HepG2 (cell line): ENCODE results near the gene WNK2. TPM values are rescaled to one million over a fixed set of nuclear protein-coding genes. Genes with fewer than 3 reads are reported as not detected.
A peak's percentile ranks its signal among the peaks of the same experiment; 100 is the strongest.

Source experiments
- BHLHE40 ChIP-seq: IDR thresholded peaks from 2 replicates; pipeline ENCODE4 v1.6.1; 2011; ENCODE audit warnings: low read length, improper control_type of control experiment
- BORCS8-MEF2B ChIP-seq: sonication (generic); formaldehyde crosslinking; IDR thresholded peaks from 2 replicates; pipeline ENCODE4 v1.8.0; 2022; ENCODE audit warnings: mild to moderate bottlenecking, missing genetic modification reagents
- CBX5 ChIP-seq: sonication (generic); formaldehyde crosslinking; IDR thresholded peaks from 2 replicates; pipeline ENCODE4 v1.4.0; 2020; ENCODE audit warnings: missing genetic modification reagents, borderline replicate concordance
- FOXC1 ChIP-seq: sonication (generic); formaldehyde crosslinking; IDR thresholded peaks from 2 replicates; pipeline ENCODE4 v1.8.0; 2022; ENCODE audit warnings: mild to moderate bottlenecking, missing genetic modification reagents, borderline replicate concordance
- HOXA5 ChIP-seq: sonication (generic); formaldehyde crosslinking; IDR thresholded peaks from 2 replicates; pipeline ENCODE4 v1.4.0; 2020; ENCODE audit warnings: missing genetic modification reagents
- IRX3 ChIP-seq: sonication (generic); formaldehyde crosslinking; IDR thresholded peaks from 2 replicates; pipeline ENCODE4 v1.8.1; 2023; ENCODE audit warnings: mild to moderate bottlenecking, low read depth, missing genetic modification reagents, borderline replicate concordance
- KMT2B ChIP-seq: IDR thresholded peaks from 2 replicates; pipeline ENCODE4 v1.6.1; 2016; ENCODE audit warnings: missing genetic modification reagents, missing compliant biosample characterization
- MIXL1 ChIP-seq: IDR thresholded peaks from 2 replicates; pipeline ENCODE4 v1.6.1; 2016
- MYC ChIP-seq: sonication (generic); formaldehyde crosslinking; IDR thresholded peaks from 2 replicates; pipeline ENCODE4 v1.9.0; 2021; ENCODE audit warnings: missing genetic modification reagents, borderline replicate concordance
- PAX8 ChIP-seq: sonication (generic); formaldehyde crosslinking; IDR thresholded peaks from 2 replicates; pipeline ENCODE4 v1.8.0; 2022; ENCODE audit warnings: mild to moderate bottlenecking, missing genetic modification reagents, borderline replicate concordance
- PHF21A ChIP-seq: sonication (generic); formaldehyde crosslinking; IDR thresholded peaks from 2 replicates; pipeline ENCODE4 v1.5.0; 2020; ENCODE audit warnings: mild to moderate bottlenecking, missing genetic modification reagents
- RFXAP ChIP-seq: sonication (generic); formaldehyde crosslinking; IDR thresholded peaks from 2 replicates; pipeline ENCODE4 v1.4.0; 2020; ENCODE audit warnings: missing genetic modification reagents, borderline replicate concordance
- SRY ChIP-seq: sonication (generic); formaldehyde crosslinking; IDR thresholded peaks from 2 replicates; pipeline ENCODE4 v1.8.0; 2022; ENCODE audit warnings: mild to moderate bottlenecking, missing genetic modification reagents
- TCF7 ChIP-seq: sonication (generic); IDR thresholded peaks from 2 replicates; pipeline ENCODE4 v1.6.1; 2016; ENCODE audit warnings: antibody characterized with exemption, low read depth
- THAP11 ChIP-seq: IDR thresholded peaks from 2 replicates; pipeline ENCODE4 v1.6.1; 2016; ENCODE audit warnings: missing biosample characterization, missing genetic modification reagents
- ZFY ChIP-seq: sonication (generic); formaldehyde crosslinking; IDR thresholded peaks from 2 replicates; pipeline ENCODE4 v1.4.0; 2020; ENCODE audit warnings: missing genetic modification reagents
- ZNF441 ChIP-seq: sonication (generic); formaldehyde crosslinking; IDR thresholded peaks from 2 replicates; pipeline ENCODE4 v1.7.0; 2021; ENCODE audit warnings: missing genetic modification reagents, borderline replicate concordance
- ZNF652 ChIP-seq: IDR thresholded peaks from 2 replicates; pipeline ENCODE4 v1.6.1; 2016; ENCODE audit warnings: low read depth, borderline replicate concordance
- ZNF878 ChIP-seq: sonication (generic); formaldehyde crosslinking; IDR thresholded peaks from 2 replicates; pipeline ENCODE4 v1.8.1; 2023; ENCODE audit warnings: mild to moderate bottlenecking, missing genetic modification reagents, moderate library complexity
- polyA plus RNA-seq, 8 experiments: library from polyadenylated mRNA; depleted of rRNA in 3 of 8; stranded (reverse) in 7 of 8; unstranded in 1 of 8; fragments of >200 nt; fragmentation: Illumina TruSeq in 4 of 8; extraction: Trizol in 4 of 8; gene quantifications; 2 replicates each; pipeline versions ENCODE4 v1.2.1 to v1.2.3, GENCODE V29; 2011 to 2016; ENCODE audit warnings: low read depth in 4 of 8, missing spikeins in 1 of 8, mixed read lengths in 1 of 8; ENCODE audit not compliant: insufficient read depth in 1 of 8
- total RNA-seq, 5 experiments: library from RNA; depleted of rRNA; stranded (reverse); fragments of >200 nt; fragmentation: Illumina TruSeq; extraction: Trizol; gene quantifications; 2 replicates each; pipeline ENCODE4 v1.2.3, GENCODE V29; 2016; ENCODE audit warnings: low read depth in 1 of 5
- TF ChIP-seq, protein P1 (sequence below): IDR thresholded peaks from 2 replicates; pipeline ENCODE4 v1.6.1; 2012; ENCODE audit warnings: low read length, improper control_type of control experiment
- TF ChIP-seq, protein P2 (sequence below): sonication (generic); formaldehyde crosslinking; IDR thresholded peaks from 2 replicates; pipeline ENCODE4 v1.4.0; 2020; ENCODE audit warnings: missing genetic modification reagents, borderline replicate concordance
- TF ChIP-seq, protein P3 (sequence below): sonication (generic); formaldehyde crosslinking; conservative IDR thresholded peaks from 2 replicates; pipeline ENCODE4 v1.4.0; 2020; ENCODE audit warnings: missing genetic modification reagents

The WNK2 gene
- total and polyA plus RNA-seq, 2 of the 13 experiments (the other 11 are each of a cell fraction or from before 2014, with no cell fraction given), result 10.5 to 12.0 TPM

DNA sequence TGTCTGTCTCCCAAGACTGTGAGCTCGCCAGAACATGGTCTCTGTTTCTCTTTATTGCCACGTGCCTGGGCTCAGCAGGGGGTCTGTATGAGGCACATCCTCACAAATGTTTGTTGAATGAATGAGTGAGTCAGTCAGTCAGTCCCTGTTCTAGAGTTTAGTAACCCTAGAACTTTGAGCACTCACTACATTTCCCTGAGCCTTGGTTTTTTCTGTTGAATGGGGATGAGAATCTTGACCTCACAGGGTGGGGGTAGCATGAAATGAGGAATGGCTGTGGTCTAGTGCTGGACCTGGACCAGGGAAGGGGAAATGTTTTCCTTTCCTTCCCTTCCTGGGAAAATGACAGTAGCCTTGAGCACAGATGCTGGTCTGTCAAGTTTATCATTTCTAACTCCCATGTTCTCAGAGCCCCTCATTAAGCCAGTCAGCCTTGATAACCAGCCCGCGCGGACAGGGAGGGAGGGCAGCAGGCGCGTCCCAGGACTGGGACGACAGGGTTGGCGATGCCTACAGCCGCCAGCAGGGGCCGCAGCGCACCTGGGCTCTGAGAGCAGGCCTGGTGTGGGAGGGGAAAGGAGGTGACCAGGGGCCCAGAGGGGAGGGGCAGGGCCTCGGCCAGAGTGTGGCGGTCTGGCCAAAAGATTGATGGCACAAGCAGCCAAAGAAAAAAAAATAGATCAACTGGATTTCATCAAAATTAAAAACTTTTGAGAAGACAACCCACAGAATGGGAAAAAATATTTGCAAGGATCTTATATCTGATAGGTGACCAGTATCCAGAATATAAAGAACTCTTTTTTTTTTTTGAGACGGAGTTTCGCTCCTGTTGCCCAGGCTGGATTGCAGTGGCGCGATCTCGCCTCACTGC, 24.1 kb upstream of the WNK2 start (continued):
- TF ChIP-seq ZFY (CRISPR knock-in tag) (peak; percentile 40; the same call in 1 of the 2 replicates), KMT2B (CRISPR knock-in tag) (peak; percentile 40; the same call in 1 of the 2 replicates), BHLHE40 (no peak), FOXC1 (CRISPR knock-in tag) (0 out of 2 replicates have a peak, but pooled peaks have one; percentile 37), HOXA5 (CRISPR knock-in tag) (0 out of 2 replicates have a peak, but pooled peaks have one; percentile 51), ZNF652 (CRISPR knock-in tag) (peak; percentile 51; the same call in 1 of the 2 replicates), BORCS8-MEF2B (CRISPR knock-in tag) (no peak), THAP11 (CRISPR knock-in tag) (peak; percentile 52; the same call in 1 of the 2 replicates), MIXL1 (peak; percentile 64; the same call in 1 of the 2 replicates), PAX8 (CRISPR knock-in tag) (no peak), TCF7 (no peak), MYC (CRISPR knock-in tag) (peak; percentile 28; the same call in 1 of the 2 replicates), RFXAP (CRISPR knock-in tag) (peak; percentile 36; the same call in 1 of the 2 replicates), ZNF878 (no peak), CBX5 (CRISPR knock-in tag) (peak; percentile 55; the same call in 1 of the 2 replicates), ZNF441 (0 out of 2 replicates have a peak, but pooled peaks have one; percentile 29), PHF21A (CRISPR knock-in tag) (peak; percentile 48), SRY (CRISPR knock-in tag) (0 out of 2 replicates have a peak, but pooled peaks have one; percentile 48), IRX3 (no peak)
- TF ChIP-seq, protein P1, sequence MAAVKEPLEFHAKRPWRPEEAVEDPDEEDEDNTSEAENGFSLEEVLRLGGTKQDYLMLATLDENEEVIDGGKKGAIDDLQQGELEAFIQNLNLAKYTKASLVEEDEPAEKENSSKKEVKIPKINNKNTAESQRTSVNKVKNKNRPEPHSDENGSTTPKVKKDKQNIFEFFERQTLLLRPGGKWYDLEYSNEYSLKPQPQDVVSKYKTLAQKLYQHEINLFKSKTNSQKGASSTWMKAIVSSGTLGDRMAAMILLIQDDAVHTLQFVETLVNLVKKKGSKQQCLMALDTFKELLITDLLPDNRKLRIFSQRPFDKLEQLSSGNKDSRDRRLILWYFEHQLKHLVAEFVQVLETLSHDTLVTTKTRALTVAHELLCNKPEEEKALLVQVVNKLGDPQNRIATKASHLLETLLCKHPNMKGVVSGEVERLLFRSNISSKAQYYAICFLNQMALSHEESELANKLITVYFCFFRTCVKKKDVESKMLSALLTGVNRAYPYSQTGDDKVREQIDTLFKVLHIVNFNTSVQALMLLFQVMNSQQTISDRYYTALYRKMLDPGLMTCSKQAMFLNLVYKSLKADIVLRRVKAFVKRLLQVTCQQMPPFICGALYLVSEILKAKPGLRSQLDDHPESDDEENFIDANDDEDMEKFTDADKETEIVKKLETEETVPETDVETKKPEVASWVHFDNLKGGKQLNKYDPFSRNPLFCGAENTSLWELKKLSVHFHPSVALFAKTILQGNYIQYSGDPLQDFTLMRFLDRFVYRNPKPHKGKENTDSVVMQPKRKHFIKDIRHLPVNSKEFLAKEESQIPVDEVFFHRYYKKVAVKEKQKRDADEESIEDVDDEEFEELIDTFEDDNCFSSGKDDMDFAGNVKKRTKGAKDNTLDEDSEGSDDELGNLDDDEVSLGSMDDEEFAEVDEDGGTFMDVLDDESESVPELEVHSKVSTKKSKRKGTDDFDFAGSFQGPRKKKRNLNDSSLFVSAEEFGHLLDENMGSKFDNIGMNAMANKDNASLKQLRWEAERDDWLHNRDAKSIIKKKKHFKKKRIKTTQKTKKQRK, result no peak
- TF ChIP-seq, protein P2, sequence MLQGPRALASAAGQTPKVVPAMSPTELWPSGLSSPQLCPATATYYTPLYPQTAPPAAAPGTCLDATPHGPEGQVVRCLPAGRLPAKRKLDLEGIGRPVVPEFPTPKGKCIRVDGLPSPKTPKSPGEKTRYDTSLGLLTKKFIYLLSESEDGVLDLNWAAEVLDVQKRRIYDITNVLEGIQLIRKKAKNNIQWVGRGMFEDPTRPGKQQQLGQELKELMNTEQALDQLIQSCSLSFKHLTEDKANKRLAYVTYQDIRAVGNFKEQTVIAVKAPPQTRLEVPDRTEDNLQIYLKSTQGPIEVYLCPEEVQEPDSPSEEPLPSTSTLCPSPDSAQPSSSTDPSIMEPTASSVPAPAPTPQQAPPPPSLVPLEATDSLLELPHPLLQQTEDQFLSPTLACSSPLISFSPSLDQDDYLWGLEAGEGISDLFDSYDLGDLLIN (CRISPR knock-in tag), result no peak
- TF ChIP-seq, protein P3, sequence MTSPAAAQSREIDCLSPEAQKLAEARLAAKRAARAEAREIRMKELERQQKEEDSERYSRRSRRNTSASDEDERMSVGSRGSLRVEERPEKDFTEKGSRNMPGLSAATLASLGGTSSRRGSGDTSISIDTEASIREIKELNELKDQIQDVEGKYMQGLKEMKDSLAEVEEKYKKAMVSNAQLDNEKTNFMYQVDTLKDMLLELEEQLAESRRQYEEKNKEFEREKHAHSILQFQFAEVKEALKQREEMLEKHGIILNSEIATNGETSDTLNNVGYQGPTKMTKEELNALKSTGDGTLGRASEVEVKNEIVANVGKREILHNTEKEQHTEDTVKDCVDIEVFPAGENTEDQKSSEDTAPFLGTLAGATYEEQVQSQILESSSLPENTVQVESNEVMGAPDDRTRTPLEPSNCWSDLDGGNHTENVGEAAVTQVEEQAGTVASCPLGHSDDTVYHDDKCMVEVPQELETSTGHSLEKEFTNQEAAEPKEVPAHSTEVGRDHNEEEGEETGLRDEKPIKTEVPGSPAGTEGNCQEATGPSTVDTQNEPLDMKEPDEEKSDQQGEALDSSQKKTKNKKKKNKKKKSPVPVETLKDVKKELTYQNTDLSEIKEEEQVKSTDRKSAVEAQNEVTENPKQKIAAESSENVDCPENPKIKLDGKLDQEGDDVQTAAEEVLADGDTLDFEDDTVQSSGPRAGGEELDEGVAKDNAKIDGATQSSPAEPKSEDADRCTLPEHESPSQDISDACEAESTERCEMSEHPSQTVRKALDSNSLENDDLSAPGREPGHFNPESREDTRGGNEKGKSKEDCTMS (CRISPR knock-in tag), result no peak
